Islet precursor cell (in vitro differentiated cells): Measurements from ENCODE around the gene GREB1.

Source experiments
- DNase-seq: peaks from one replicate; pipeline ENCODE4 v3.0.0-alpha.2; 2018

The GREB1 gene

GRCh38 chr2:11612553-11613215, 78.8 kb downstream of the GREB1 start:
- no peak for DNase-seq

DNA sequence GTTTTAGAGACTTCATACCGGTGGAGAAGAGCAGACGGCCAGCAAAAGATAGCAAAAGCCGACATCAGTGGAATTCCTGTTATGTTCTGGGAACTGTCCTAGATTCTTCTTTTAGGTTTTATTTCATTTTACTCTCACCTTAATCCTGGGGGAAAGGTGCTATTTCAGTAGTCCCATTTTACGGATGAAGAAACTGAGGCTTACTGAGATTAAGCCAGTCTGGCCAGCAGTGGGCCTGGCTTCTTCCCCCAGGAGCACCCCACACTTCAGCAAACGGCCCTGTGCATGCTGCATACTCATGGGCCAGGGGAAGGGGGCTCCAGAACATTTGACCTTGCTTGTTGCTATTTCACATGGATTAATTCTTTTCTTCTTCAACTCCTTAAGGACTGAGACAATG, 79.5 kb downstream of the GREB1 start:
- no peak for DNase-seq

GRCh38 chr2:11615209-11615608, 81.4 kb downstream of the GREB1 start:
- DNase-seq = no peak

GRCh38 chr2:11616097-11616687, 82.3 kb downstream of the GREB1 start:
- no peak for DNase-seq

- no peak for DNase-seq
Observed at GRCh38 chr2:11616851-11617415, 83.1 kb downstream of the GREB1 start.

DNA sequence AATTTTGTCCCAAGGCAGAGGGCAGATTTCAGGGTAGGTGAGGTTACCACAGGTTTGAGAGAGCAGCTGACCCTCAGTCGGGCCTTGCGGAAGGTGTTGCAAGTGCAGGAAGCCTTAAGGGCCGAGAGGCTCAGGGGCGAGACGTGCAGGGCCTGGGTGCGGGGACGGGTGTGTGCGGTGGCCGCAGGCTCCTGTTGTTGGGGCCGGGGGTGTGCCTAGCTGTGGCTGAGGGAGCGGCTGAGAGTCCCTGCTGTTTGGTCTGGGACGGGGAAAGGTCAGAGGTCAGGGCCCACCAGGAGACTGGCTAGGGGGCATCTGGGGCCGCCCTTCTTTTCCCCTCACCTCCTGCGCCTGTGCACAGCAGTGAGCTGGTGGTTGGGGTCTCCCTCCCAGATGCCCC, 83.7 kb downstream of the GREB1 start:
- no peak for DNase-seq

- no peak for DNase-seq
Observed at GRCh38 chr2:11617984-11618707, 84.3 kb downstream of the GREB1 start.

DNA sequence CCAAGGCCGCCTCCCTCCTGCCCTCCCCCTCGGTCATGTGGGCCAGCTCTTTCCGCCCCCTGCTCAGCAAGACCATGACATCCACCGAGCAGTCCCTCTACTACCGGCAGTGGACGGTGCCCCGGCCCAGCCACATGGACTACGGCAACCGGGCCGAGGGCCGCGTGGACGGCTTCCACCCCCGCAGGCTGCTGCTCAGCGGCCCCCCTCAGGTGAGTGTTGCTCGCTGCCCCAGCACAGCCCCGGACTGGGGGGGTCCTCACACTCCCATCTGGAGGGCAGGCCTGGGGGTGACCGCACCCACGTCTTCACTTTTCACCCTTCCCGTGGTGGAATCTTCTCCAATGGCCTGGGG, 84.8 kb downstream of the GREB1 start:
- no peak for DNase-seq

DNA sequence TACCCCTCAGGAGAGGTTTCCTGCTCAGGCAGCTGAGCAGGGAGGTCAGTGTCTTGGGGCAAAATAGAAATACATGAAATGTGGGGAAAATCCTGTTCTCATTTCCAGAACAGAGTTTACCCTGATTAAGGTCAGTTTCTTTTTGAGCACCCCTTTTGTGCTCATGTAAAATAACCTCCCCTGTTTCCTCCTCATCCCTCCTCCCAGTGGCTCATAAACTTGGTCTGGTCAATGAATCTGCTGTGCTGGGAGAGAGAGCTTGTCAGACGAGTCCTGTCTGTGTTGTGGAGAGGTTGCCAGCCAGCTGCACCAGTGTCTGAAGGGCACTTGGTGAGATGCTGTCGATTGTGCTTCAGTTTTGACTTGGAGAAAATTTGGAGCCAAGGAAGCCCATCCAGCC, 87.6 kb downstream of the GREB1 start:
- DNase-seq = no peak

GRCh38 chr2:11622611-11623010, 88.8 kb downstream of the GREB1 start:
- no peak for DNase-seq

GRCh38 chr2:11624893-11625292, 91.0 kb downstream of the GREB1 start:
- DNase-seq = no peak

- no peak for DNase-seq
Observed at GRCh38 chr2:11625671-11626070, 91.8 kb downstream of the GREB1 start.

GRCh38 chr2:11628675-11629074, 94.8 kb downstream of the GREB1 start:
- DNase-seq = no peak

DNA sequence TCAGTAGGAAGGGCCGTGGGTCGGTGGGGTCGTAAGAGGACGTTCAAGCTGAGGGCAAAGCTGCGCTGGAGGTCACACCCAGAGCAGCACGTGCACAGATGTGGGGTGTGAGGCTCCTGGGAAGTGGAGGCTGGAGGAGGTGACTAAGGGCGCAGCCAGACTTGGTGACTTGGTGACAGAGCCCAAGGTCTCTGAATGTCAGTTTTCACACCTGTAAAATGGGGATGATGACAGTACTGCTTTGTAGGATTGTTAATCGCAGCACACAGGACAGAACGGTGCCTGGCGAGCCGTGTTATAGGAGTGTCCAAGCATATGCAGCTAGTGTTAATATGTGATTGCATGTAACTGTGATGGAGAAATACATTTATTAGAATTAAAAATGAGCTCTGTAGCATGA, 95.4 kb downstream of the GREB1 start:
- DNase-seq = no peak

DNA sequence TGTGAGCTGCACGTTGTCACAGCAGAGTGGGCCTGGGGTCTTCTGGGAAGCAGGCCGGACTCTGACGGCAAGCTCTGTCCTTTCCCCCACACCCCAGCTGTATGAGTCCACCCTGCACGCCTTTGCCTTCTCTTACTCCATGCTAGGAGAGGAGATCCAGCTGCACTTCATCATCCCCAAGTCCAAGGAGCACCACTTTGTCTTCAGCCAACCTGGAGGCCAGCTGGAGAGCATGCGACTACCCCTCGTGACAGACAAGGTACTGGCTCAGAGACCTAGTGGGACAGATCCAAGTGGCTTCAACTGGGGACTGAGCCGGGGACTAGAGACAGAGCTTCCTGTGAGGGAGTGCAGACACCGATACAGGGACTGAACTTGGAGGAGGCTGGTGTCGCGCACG, 96.0 kb downstream of the GREB1 start:
- no peak for DNase-seq

- no peak for DNase-seq
Observed at GRCh38 chr2:11630855-11631254, 97.0 kb downstream of the GREB1 start.

GRCh38 chr2:11631462-11631861, 97.6 kb downstream of the GREB1 start:
- DNase-seq = no peak

DNA sequence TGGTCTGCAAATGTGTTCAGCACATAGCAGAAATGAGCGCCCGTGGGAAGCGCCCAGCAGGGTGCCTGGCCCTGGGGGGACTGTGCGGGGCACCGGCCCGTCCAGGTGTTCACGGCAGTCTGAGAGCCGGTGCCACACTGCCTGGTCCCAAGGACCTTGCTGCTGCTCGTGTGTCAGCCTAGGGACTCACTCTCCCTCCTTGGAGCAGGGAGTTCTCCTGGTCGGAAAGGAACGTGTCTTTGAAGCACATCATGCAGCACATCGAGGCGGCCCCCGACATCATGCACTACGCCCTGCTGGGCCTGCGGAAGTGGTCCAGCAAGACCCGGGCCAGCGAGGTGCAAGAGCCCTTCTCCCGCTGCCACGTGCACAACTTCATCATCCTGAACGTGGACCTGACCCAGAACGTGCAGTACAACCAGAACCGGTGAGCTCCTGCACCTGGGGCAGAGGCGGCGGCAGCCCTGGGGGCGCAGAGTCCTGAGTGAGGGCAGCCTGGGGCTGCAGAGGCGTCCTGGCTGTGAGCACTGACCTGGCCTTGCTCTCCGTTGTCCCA, 100.2 kb downstream of the GREB1 start:
- no peak for DNase-seq

GRCh38 chr2:11634584-11634983, 100.7 kb downstream of the GREB1 start:
- no peak for DNase-seq

- DNase-seq = no peak
Observed at GRCh38 chr2:11635141-11635540, 101.3 kb downstream of the GREB1 start.

GRCh38 chr2:11636593-11637295, 102.9 kb downstream of the GREB1 start:
- DNase-seq = no peak

- no peak for DNase-seq
Observed at GRCh38 chr2:11637546-11637945, 103.7 kb downstream of the GREB1 start.

DNA sequence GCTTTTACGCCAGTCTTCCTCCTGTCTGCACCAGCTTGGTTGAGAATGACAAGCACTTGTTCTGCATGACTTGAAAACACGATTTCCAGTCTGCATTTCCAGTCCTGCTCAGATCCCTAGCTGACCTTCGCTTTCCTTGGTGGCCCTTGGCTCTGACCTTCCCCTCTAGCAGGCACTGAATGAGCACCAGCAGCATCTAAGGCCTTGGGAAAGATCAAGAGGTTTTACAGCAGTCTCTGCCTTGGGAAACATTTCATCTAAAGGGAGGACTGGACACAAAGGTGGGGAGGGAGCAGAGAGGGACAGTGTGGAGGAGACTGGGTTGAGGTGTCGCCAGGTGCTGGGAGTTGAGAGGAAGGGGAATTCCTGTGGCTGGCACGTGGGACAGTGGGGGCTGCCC, 105.7 kb downstream of the GREB1 start:
- DNase-seq = no peak
